GM21423 (cell line): ENCODE results near the gene EML1.

Experiments used
- ATAC-seq: cut with Tn5 transposase; IDR thresholded peaks from one replicate; pipeline ENCODE4 v1.9.1; 2021; ENCODE audit warnings: mild to moderate bottlenecking, moderate library complexity; ENCODE audit not compliant: unreplicated experiment

EML1 gene

GRCh38 chr14:99775351-99775750 is 17.9 kb upstream of the EML1 start:
- no peak for ATAC-seq

- no peak for ATAC-seq
These were observed 15.3 kb upstream of the EML1 start for GRCh38 chr14:99777951-99778350.

GRCh38 chr14:99779751-99780150 is 13.5 kb upstream of the EML1 start:
- ATAC-seq = no peak

- ATAC-seq = no peak
These were observed 12.5 kb upstream of the EML1 start for GRCh38 chr14:99780690-99781089.

- ATAC-seq = no peak
These were observed 12.1 kb upstream of the EML1 start for GRCh38 chr14:99781091-99781490.

- no peak for ATAC-seq
These were observed 11.2 kb upstream of the EML1 start for GRCh38 chr14:99781853-99782610.

GRCh38 chr14:99784508-99784907 is 8.7 kb upstream of the EML1 start:
- ATAC-seq = no peak

- ATAC-seq = no peak
These were observed 7.8 kb upstream of the EML1 start for GRCh38 chr14:99785426-99785825.

- no peak for ATAC-seq
These were observed 6.7 kb upstream of the EML1 start for GRCh38 chr14:99786511-99786989.

GRCh38 chr14:99788713-99789112 is 4.5 kb upstream of the EML1 start:
- no peak for ATAC-seq

- ATAC-seq = no peak
These were observed 3.6 kb upstream of the EML1 start for GRCh38 chr14:99789581-99789980.

GRCh38 chr14:99790201-99790977 is 2.8 kb upstream of the EML1 start:
- ATAC-seq = no peak

- no peak for ATAC-seq
These were observed 2.2 kb upstream of the EML1 start for GRCh38 chr14:99790978-99791376.

GRCh38 chr14:99791476-99792209 is 1.6 kb upstream of the EML1 start:
- ATAC-seq = no peak

- no peak for ATAC-seq
These were observed 1.0 kb upstream of the EML1 start for GRCh38 chr14:99792210-99792535.

- ATAC-seq = no peak
These were observed 531 bp upstream of the EML1 start for GRCh38 chr14:99792551-99793212.

- ATAC-seq = no peak
These were observed 1.1 kb downstream of the EML1 start for GRCh38 chr14:99794151-99794780.

- ATAC-seq = no peak
These were observed 1.8 kb downstream of the EML1 start for GRCh38 chr14:99795046-99795445.

GRCh38 chr14:99797231-99797630 is 4.0 kb downstream of the EML1 start:
- no peak for ATAC-seq

GRCh38 chr14:99800781-99801180 is 7.6 kb downstream of the EML1 start:
- ATAC-seq = no peak
